HCT116 (cell line): ENCODE data around the gene TLE4. TPM values are rescaled to one million over a fixed set of nuclear protein-coding genes. Genes with fewer than 3 reads are reported as not detected.

Source experiments
- ATAC-seq: fragments of 200-7000 bp; cut with Tn5 transposase; 2 replicates; pipeline ENCODE4 v1.9.1; 2020; ENCODE audit warnings: mild to moderate bottlenecking, moderate library complexity
- BruUV-seq: library from RNA; stranded (reverse); fragments of 400-500 nt; replicated peaks from 2 replicates; lab custom pipeline; 2021; lab: Mats Ljungman, UMichigan
- CTCF ChIA-PET: fragments of 300-600 bp; sonication (Branson Sonifier 250); formaldehyde crosslinking; loops from one replicate; lab custom pipeline; 2021; ENCODE audit warnings: antibody characterized with exemption; lab: Charles Lee
- POLR2A ChIA-PET: fragments of 300-600, 350-600 bp; sonication (Branson Sonifier 250); formaldehyde crosslinking; loops from one replicate; lab custom pipeline; 2021; ENCODE audit warnings: antibody characterized with exemption; lab: Charles Lee
- RAD21 ChIA-PET, 2 experiments: fragments of 300-600 bp; sonication (Branson Sonifier 250); formaldehyde crosslinking; loops; one replicate each; lab custom pipeline; 2023; ENCODE audit warnings: low total read pairs in 2 of 2; ENCODE audit not compliant: uncharacterized antibody in 2 of 2, unreplicated experiment in 2 of 2, low non-redundant PET in 1 of 2; lab: Charles Lee
- DNase-seq: peaks from one replicate; pipeline ENCODE4 v3.0.0-alpha.2; 2010; ENCODE audit warnings: low read depth, low spot score
- H2AFZ ChIP-seq: fragments of 200-600 bp; shearing (Covaris generic), sonication (generic); 2 replicates; pipeline ENCODE4 v1.6.1; 2017; ENCODE audit warnings: low read depth, mixed run types, mixed read lengths, antibody characterized with exemption, low read length; ENCODE audit not compliant: poor library complexity, severe bottlenecking
- H3K27ac ChIP-seq: 2 replicates; pipeline ENCODE4 v1.5.1; 2012; ENCODE audit warnings: low read depth, low read length
- H3K27me3 ChIP-seq: fragments of 200-600 bp; sonication (generic); 2 replicates; pipeline ENCODE4 v1.6.1; 2016; ENCODE audit warnings: mixed run types, low read length, mixed read lengths; ENCODE audit not compliant: insufficient read depth
- H3K36me3 ChIP-seq, 2 experiments: fragments of 200-500 bp in 1 of 2; fragments of 200-600 bp in 1 of 2; sonication (Bioruptor generic) in 1 of 2; sonication (generic) in 1 of 2; 2 replicates each; pipeline versions ENCODE4 v1.5.1 to v1.6.1; 2014 to 2016; ENCODE audit warnings: low read length in 2 of 2, inconsistent platforms in 1 of 2, mixed read lengths in 1 of 2, mixed run types in 1 of 2; ENCODE audit not compliant: insufficient read depth in 2 of 2, control insufficient read depth in 1 of 2
- H3K4me1 ChIP-seq, 2 experiments: fragments of 200-600 bp in 1 of 2; sonication (generic) in 1 of 2; 2 replicates each; pipeline versions ENCODE4 v1.5.1 to v1.6.1; 2012 to 2017; ENCODE audit warnings: low read length in 2 of 2, inconsistent platforms in 1 of 2, mild to moderate bottlenecking in 1 of 2, mixed read lengths in 1 of 2, mixed run types in 1 of 2, moderate library complexity in 1 of 2; ENCODE audit not compliant: insufficient read depth in 2 of 2, control insufficient read depth in 1 of 2
- H3K4me2 ChIP-seq: fragments of 200-600 bp; sonication (generic); 2 replicates; pipeline ENCODE4 v1.6.1; 2017; ENCODE audit warnings: mixed run types, low read length, mixed read lengths
- H3K4me3 ChIP-seq, 2 experiments: fragments of 200-600 bp in 1 of 2; sonication (generic) in 1 of 2; replicated peaks in 1 of 2; 2 replicates each; pipeline ENCODE4 v1.5.1; 2011 to 2016; ENCODE audit warnings: low read length in 2 of 2, control low read depth in 1 of 2, low read depth in 1 of 2, mild to moderate bottlenecking in 1 of 2, mixed read lengths in 1 of 2, mixed run types in 1 of 2
- H3K79me2 ChIP-seq: fragments of 200-600 bp; sonication (generic); 2 replicates; pipeline ENCODE4 v1.6.1; 2017; ENCODE audit warnings: mild to moderate bottlenecking, mixed run types, low read length, moderate library complexity, mixed read lengths; ENCODE audit not compliant: insufficient read depth
- H3K9ac ChIP-seq: fragments of 200-600 bp; sonication (generic); 2 replicates; pipeline ENCODE4 v1.6.1; 2016; ENCODE audit warnings: low read length, mixed read lengths
- H3K9me2 ChIP-seq: fragments of 200-600 bp; sonication (generic), shearing (Covaris generic); 2 replicates; pipeline ENCODE4 v1.6.1; 2017; ENCODE audit warnings: mixed run types, mild to moderate bottlenecking, moderate library complexity; ENCODE audit not compliant: insufficient read depth
- H3K9me3 ChIP-seq, 2 experiments: fragments of 200-500 bp in 1 of 2; fragments of 200-600 bp in 1 of 2; sonication (Bioruptor generic) in 1 of 2; sonication (generic) in 1 of 2; 2 replicates each; pipeline ENCODE4 v1.6.1; 2014 to 2017; ENCODE audit warnings: low read length in 2 of 2, mixed read lengths in 2 of 2, inconsistent platforms in 1 of 2, low read depth in 1 of 2, mild to moderate bottlenecking in 1 of 2, mixed run types in 1 of 2, moderate library complexity in 1 of 2; ENCODE audit not compliant: control insufficient read depth in 1 of 2, insufficient read depth in 1 of 2
- H4K20me1 ChIP-seq: fragments of 200-600 bp; sonication (generic), shearing (Covaris generic); 2 replicates; pipeline ENCODE4 v1.6.1; 2017; ENCODE audit warnings: mixed run types, mild to moderate bottlenecking, moderate library complexity; ENCODE audit not compliant: insufficient read depth
- CBX3 ChIP-seq: IDR thresholded peaks from 2 replicates; pipeline ENCODE4 v1.6.1; 2012; ENCODE audit warnings: low read depth
- EGR1 ChIP-seq: IDR thresholded peaks from 2 replicates; pipeline ENCODE4 v1.6.1; 2012; ENCODE audit warnings: low read depth
- ELF1 ChIP-seq: IDR thresholded peaks from 2 replicates; pipeline ENCODE4 v1.6.1; 2012; ENCODE audit warnings: low read depth, borderline replicate concordance
- EZH2phosphoT487 ChIP-seq: fragments of 200-600 bp; IDR thresholded peaks from 2 replicates; pipeline ENCODE4 v1.6.1; 2018; ENCODE audit warnings: antibody characterized with exemption, borderline replicate concordance
- FOSL1 ChIP-seq: IDR thresholded peaks from 2 replicates; pipeline ENCODE4 v1.6.1; 2012; ENCODE audit warnings: low read depth
- JUND ChIP-seq: IDR thresholded peaks from 2 replicates; pipeline ENCODE4 v1.6.1; 2012
- RAD21 ChIP-seq: IDR thresholded peaks from 2 replicates; pipeline ENCODE4 v1.6.1; 2012; ENCODE audit warnings: low read depth, mild to moderate bottlenecking
- SIN3A ChIP-seq: IDR thresholded peaks from 2 replicates; pipeline ENCODE4 v1.6.1; 2012; ENCODE audit warnings: low read depth
- SP1 ChIP-seq: IDR thresholded peaks from 2 replicates; pipeline ENCODE4 v1.6.1; 2012; ENCODE audit warnings: low read depth
- TCF7L2 ChIP-seq: IDR thresholded peaks from 2 replicates; pipeline ENCODE4 v1.7.0; 2011; ENCODE audit warnings: borderline replicate concordance, inconsistent platforms; ENCODE audit not compliant: insufficient read depth, insufficient read length; ENCODE audit errors: extremely low read depth
- YY1 ChIP-seq: IDR thresholded peaks from 2 replicates; pipeline ENCODE4 v1.6.1; 2011; ENCODE audit warnings: low read length, low read depth, moderate library complexity, mild to moderate bottlenecking; ENCODE audit not compliant: insufficient replicate concordance; ENCODE audit errors: extremely low read depth
- ZNF274 ChIP-seq: fragments of 200-500 bp; sonication (Bioruptor generic); IDR thresholded peaks from 2 replicates; pipeline ENCODE4 v1.6.1; 2014; ENCODE audit warnings: mild to moderate bottlenecking, low read depth, low read length, inconsistent platforms
- intact Hi-C: fragments of 100-400 bp; cut with micrococcal nuclease; formaldehyde crosslinking; loops from 2 replicates; pipeline ENCODE4 v1.10.0; 2022
- total RNA-seq: library from RNA; stranded (reverse); gene quantifications from one replicate; pipeline ENCODE4 v1.2.1, GENCODE V29; 2021; ENCODE audit not compliant: unreplicated experiment
- TF ChIP-seq, protein P1 (sequence below): IDR thresholded peaks from 2 replicates; pipeline ENCODE4 v1.6.1; 2012; ENCODE audit warnings: low read depth
- TF ChIP-seq, protein P2 (sequence below), 3 experiments: fragments of 200-600 bp in 1 of 3; sonication (generic) in 1 of 3; IDR thresholded peaks in 2 of 3; conservative IDR thresholded peaks in 1 of 3; 2 replicates each; pipeline ENCODE4 v1.5.1; 2012 to 2017; ENCODE audit warnings: low read depth in 2 of 3, low read length in 2 of 3, antibody characterized with exemption in 1 of 3, borderline replicate concordance in 1 of 3, control low read depth in 1 of 3, mild to moderate bottlenecking in 1 of 3, mixed read lengths in 1 of 3, mixed run types in 1 of 3, moderate library complexity in 1 of 3; ENCODE audit not compliant: insufficient read depth in 1 of 3
- TF ChIP-seq, protein P3 (sequence below): IDR thresholded peaks from 2 replicates; pipeline ENCODE4 v1.6.1; 2012

Gene TLE4
- total RNA-seq, 1 experiment from 2014 or later, result 0.39 TPM

DNA sequence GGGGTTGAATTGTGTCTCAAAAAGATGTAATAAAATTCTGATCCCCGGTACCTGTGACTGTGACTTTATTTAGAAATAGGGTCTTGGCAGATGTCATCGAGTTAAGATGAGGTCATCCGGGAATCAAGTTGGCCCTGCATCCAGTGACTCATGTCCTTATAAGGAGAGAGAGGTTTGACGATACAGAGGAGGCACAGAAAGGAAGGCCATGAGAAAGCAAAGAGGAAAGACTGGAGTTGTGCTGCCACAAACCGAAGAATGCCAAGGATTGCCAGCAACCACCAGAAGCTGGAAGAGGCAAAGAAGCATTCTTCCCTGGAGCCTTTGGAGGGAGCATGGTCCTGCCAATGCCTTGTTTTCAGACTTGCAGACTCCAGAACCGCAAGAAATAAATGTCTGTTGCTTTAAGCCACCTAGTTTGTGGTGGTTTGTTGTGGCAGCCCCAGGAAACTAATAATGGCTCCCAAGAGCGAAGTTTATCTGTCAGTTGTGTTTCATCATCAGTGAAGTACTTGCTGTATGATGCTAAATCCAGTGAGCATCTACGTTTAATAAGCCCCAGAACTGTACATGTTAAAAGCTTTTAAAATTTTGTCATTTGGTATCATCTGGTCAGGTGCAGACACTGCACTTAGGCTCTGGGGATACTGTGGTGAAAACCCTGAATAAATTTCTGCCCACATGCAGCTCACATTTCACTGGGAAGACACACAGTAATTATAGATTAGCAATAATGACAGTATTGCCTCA lies 114.8 kb downstream of the TLE4 start:
- H4K20me1 ChIP-seq, result no peaks in the 10 kb centered on the region
- H3K9ac ChIP-seq, result no peak overlapping the region
- no peak overlapping the region for H3K4me3 ChIP-seq
- no peak overlapping the region for H3K4me2 ChIP-seq
- no peaks in the 10 kb centered on the region for H3K9me2 ChIP-seq
- no peak for TF ChIP-seq TCF7L2
- TF ChIP-seq SIN3A, result no peak
- H3K9me3 ChIP-seq, result peaks cover 3 to 19% of the 10 kb centered on the region in 2 experiments; a peak in 2 of 4 replicates
- intact Hi-C loops, result no loop called here
- BruUV-seq, result no TSS peak
- DNase-seq, result no peak
- H2AFZ ChIP-seq, result no peak overlapping the region
- CTCF ChIA-PET, result no interaction called here
- no peaks in the 10 kb centered on the region for H3K27me3 ChIP-seq
- no peak for ATAC-seq
- H3K4me1 ChIP-seq, result no peaks in the 10 kb centered on the region
- POLR2A ChIA-PET, result no interaction called here
- no peak overlapping the region for H3K27ac ChIP-seq
- RAD21 ChIA-PET, result no interaction called here
- no peaks in the 10 kb centered on the region for H3K36me3 ChIP-seq
- H3K79me2 ChIP-seq, result no peaks in the 10 kb centered on the region

DNA sequence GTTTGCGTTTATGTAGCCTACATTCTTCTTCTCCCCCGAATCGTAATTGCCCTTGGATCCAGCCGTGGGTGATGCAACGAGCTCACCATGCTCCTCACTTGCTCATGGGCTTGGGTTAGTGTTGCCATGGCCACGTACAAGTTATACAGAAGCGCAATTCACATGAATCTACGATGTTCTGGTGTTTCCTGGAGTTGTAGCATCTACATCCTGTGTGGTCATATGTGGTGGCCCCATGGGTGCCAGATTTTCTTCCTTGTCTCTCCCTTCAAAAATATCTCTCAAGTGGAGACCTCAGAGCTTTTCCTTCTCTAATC lies 115.3 kb downstream of the TLE4 start:
- intact Hi-C loops, result no loop called here
- RAD21 ChIA-PET, result no interaction called here
- H3K27ac ChIP-seq, result no peak overlapping the region
- TF ChIP-seq YY1 (no peak), FOSL1 (no peak), EZH2phosphoT487 (no peak), CBX3 (no peak), RAD21 (no peak), ELF1 (no peak), JUND (no peak), EGR1 (no peak), ZNF274 (no peak), TCF7L2 (no peak), SP1 (no peak)
- TF ChIP-seq, protein P1, sequence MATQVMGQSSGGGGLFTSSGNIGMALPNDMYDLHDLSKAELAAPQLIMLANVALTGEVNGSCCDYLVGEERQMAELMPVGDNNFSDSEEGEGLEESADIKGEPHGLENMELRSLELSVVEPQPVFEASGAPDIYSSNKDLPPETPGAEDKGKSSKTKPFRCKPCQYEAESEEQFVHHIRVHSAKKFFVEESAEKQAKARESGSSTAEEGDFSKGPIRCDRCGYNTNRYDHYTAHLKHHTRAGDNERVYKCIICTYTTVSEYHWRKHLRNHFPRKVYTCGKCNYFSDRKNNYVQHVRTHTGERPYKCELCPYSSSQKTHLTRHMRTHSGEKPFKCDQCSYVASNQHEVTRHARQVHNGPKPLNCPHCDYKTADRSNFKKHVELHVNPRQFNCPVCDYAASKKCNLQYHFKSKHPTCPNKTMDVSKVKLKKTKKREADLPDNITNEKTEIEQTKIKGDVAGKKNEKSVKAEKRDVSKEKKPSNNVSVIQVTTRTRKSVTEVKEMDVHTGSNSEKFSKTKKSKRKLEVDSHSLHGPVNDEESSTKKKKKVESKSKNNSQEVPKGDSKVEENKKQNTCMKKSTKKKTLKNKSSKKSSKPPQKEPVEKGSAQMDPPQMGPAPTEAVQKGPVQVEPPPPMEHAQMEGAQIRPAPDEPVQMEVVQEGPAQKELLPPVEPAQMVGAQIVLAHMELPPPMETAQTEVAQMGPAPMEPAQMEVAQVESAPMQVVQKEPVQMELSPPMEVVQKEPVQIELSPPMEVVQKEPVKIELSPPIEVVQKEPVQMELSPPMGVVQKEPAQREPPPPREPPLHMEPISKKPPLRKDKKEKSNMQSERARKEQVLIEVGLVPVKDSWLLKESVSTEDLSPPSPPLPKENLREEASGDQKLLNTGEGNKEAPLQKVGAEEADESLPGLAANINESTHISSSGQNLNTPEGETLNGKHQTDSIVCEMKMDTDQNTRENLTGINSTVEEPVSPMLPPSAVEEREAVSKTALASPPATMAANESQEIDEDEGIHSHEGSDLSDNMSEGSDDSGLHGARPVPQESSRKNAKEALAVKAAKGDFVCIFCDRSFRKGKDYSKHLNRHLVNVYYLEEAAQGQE, result no peak
- TF ChIP-seq, protein P2, sequence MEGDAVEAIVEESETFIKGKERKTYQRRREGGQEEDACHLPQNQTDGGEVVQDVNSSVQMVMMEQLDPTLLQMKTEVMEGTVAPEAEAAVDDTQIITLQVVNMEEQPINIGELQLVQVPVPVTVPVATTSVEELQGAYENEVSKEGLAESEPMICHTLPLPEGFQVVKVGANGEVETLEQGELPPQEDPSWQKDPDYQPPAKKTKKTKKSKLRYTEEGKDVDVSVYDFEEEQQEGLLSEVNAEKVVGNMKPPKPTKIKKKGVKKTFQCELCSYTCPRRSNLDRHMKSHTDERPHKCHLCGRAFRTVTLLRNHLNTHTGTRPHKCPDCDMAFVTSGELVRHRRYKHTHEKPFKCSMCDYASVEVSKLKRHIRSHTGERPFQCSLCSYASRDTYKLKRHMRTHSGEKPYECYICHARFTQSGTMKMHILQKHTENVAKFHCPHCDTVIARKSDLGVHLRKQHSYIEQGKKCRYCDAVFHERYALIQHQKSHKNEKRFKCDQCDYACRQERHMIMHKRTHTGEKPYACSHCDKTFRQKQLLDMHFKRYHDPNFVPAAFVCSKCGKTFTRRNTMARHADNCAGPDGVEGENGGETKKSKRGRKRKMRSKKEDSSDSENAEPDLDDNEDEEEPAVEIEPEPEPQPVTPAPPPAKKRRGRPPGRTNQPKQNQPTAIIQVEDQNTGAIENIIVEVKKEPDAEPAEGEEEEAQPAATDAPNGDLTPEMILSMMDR (IDR thresholded peaks at IDR 0.05 in 2 of 3, conservative IDR thresholded peaks at IDR 0.05 in 1 of 3; ENCODE audit: borderline replicate concordance in 1 of 3, insufficient read depth in 1 of 3, low read depth in 2 of 3, low read length in 2 of 3), result no peak
- TF ChIP-seq, protein P3, sequence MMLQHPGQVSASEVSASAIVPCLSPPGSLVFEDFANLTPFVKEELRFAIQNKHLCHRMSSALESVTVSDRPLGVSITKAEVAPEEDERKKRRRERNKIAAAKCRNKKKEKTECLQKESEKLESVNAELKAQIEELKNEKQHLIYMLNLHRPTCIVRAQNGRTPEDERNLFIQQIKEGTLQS, result no peak

More for the DNA sequence above, 115.3 kb downstream of the TLE4 start:
- Histone ChIP-seq H3K27me3 (no peaks in the 10 kb centered on the region), H3K36me3 (no peaks in the 10 kb centered on the region), H2AFZ (no peak overlapping the region), H3K9me3 (peaks cover 3 to 19% of the 10 kb centered on the region in 2 experiments; a peak in 2 of 4 replicates), H3K4me1 (no peaks in the 10 kb centered on the region), H3K9ac (no peak overlapping the region), H3K79me2 (no peaks in the 10 kb centered on the region), H3K4me3 (no peak overlapping the region), H4K20me1 (no peaks in the 10 kb centered on the region), H3K4me2 (no peak overlapping the region), H3K9me2 (no peaks in the 10 kb centered on the region)
- DNase-seq (no peak), ATAC-seq (no peak)
- no TSS peak for BruUV-seq
- ChIA-PET CTCF (no interaction called here), POLR2A (no interaction called here)
